RWPE2 (cell line): ENCODE results near the gene MCC.

Source experiments
- ATAC-seq: fragments of 200-7000 bp; cut with Tn5 transposase; 3 replicates; pipeline ENCODE4 v1.9.1; 2021; ENCODE audit warnings: low read depth
- DNase-seq: peaks from one replicate; pipeline ENCODE4 v3.0.0-alpha.2; 2020; ENCODE audit warnings: low spot score
- H3K27ac ChIP-seq: fragments of 450-650 bp; 2 replicates; pipeline ENCODE4 v1.5.1; 2017; ENCODE audit warnings: mild to moderate bottlenecking; ENCODE audit not compliant: poor library complexity, severe bottlenecking
- H3K27me3 ChIP-seq: fragments of 250-450 bp; sonication (Bioruptor Pico); 2 replicates; pipeline ENCODE4 v1.5.1; 2021; ENCODE audit warnings: mild to moderate bottlenecking, moderate library complexity; ENCODE audit not compliant: insufficient read depth, poor library complexity, severe bottlenecking
- H3K36me3 ChIP-seq: fragments of 250-450 bp; sonication (Bioruptor Pico); 2 replicates; pipeline ENCODE4 v1.5.1; 2020; ENCODE audit warnings: low read depth, mild to moderate bottlenecking, moderate library complexity
- H3K4me1 ChIP-seq: fragments of 250-450 bp; sonication (Bioruptor Pico); 2 replicates; pipeline ENCODE4 v1.5.1; 2021; ENCODE audit warnings: mild to moderate bottlenecking, moderate library complexity; ENCODE audit not compliant: insufficient read depth, poor library complexity, severe bottlenecking
- H3K4me3 ChIP-seq: fragments of 250-450 bp; sonication (Bioruptor Pico); 2 replicates; pipeline ENCODE4 v1.5.1; 2021; ENCODE audit warnings: mild to moderate bottlenecking, moderate library complexity; ENCODE audit not compliant: severe bottlenecking
- H3K9me3 ChIP-seq: fragments of 250-450 bp; sonication (Bioruptor Pico); 2 replicates; pipeline ENCODE4 v1.5.1; 2021; ENCODE audit warnings: mild to moderate bottlenecking, moderate library complexity; ENCODE audit not compliant: severe bottlenecking
- TF ChIP-seq, protein P1 (sequence below): fragments of 450-650 bp; IDR thresholded peaks from one replicate; pipeline ENCODE4 v1.5.1; 2017; ENCODE audit warnings: mild to moderate bottlenecking, moderate library complexity; ENCODE audit not compliant: poor library complexity, severe bottlenecking

The MCC gene

DNA sequence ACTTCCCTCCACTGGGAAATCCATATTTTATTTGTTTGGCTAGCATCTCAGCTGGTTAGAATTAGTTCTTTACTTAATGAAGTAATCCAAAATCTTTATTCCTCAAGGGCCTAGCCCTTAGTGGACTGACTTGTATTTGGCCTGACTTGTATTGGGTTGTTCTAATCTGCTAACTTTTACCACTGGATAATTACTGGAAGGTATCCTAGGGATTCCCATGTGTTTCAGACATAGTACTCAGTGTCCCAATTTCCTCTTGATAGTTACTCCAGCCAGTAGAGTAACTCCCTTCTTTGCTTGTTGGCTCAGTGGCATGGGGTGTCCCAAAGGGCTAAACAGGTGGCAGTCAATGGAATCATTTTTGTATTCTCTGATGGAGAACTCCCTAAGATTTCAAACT is 355.7 kb downstream of the MCC start:
- H3K27ac ChIP-seq: no peak overlapping the region
- H3K36me3 ChIP-seq: no peaks in the 10 kb centered on the region
- TF ChIP-seq, protein P1, sequence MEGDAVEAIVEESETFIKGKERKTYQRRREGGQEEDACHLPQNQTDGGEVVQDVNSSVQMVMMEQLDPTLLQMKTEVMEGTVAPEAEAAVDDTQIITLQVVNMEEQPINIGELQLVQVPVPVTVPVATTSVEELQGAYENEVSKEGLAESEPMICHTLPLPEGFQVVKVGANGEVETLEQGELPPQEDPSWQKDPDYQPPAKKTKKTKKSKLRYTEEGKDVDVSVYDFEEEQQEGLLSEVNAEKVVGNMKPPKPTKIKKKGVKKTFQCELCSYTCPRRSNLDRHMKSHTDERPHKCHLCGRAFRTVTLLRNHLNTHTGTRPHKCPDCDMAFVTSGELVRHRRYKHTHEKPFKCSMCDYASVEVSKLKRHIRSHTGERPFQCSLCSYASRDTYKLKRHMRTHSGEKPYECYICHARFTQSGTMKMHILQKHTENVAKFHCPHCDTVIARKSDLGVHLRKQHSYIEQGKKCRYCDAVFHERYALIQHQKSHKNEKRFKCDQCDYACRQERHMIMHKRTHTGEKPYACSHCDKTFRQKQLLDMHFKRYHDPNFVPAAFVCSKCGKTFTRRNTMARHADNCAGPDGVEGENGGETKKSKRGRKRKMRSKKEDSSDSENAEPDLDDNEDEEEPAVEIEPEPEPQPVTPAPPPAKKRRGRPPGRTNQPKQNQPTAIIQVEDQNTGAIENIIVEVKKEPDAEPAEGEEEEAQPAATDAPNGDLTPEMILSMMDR: no peak
- H3K27me3 ChIP-seq: no peaks in the 10 kb centered on the region
- H3K9me3 ChIP-seq: no peaks in the 10 kb centered on the region
- DNase-seq (no peak), ATAC-seq (no peak)
- no peaks in the 10 kb centered on the region for H3K4me1 ChIP-seq
- H3K4me3 ChIP-seq: no peak overlapping the region

DNA sequence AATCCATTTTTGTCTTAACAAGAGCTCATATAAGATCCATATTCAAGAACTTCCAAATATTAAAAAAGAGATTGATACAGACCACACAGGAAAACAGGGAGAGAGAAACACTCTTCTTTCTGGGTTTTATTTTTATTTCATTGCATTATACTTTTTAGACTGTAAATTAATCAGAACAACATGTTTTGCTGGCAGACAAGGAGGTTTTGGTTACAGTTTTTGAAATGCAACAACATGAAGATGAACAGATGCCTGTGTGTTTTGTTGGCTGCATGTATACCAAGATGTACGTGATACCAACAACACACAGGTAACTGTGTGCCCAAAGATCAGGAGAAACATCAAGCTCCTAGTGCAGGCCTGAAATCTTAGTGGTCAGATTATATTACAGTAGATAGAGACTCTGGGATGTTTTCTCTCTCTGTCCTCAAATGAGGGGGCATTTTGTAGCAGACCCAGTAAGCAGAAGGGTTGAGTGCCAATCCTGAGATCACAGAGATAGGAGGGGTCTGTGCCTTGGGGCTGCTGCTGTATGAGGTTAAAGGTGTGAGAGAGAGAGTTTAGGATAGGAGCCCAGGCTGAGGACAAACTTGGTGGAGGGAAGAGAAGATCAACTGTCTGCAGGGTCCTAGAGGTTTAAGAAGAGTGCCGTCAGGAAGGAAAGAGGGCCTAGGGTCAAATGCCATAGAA is 359.5 kb downstream of the MCC start:
- H3K36me3 ChIP-seq: no peaks in the 10 kb centered on the region
- ATAC-seq (no peak), DNase-seq (no peak)
- no peaks in the 10 kb centered on the region for H3K9me3 ChIP-seq
- no peaks in the 10 kb centered on the region for H3K4me1 ChIP-seq
- H3K4me3 ChIP-seq: no peak overlapping the region
- no peak overlapping the region for H3K27ac ChIP-seq
- H3K27me3 ChIP-seq: no peaks in the 10 kb centered on the region
- TF ChIP-seq, protein P1: no peak

DNA sequence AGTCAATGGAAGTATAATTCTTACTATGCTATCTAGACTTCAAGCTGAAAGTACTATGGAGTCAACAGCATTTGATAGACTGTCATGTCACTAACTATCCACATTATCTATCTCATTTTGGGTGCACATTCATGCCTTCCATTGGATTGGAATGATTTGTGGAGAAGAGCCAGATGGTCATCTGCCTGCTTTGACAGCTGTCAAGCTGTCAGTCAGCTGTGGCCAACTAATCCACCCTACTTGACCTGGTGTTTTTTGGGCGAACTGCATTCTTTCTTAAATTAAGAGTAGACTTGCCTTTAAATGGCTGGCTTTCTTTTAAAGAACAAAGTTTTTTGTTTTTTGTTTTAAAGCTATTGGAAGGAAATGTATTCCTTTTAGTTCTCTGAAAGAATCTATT is 360.2 kb downstream of the MCC start:
- no peaks in the 10 kb centered on the region for H3K9me3 ChIP-seq
- H3K4me3 ChIP-seq: no peak overlapping the region
- ATAC-seq (no peak), DNase-seq (no peak)
- H3K27ac ChIP-seq: no peak overlapping the region
- no peaks in the 10 kb centered on the region for H3K4me1 ChIP-seq
- H3K27me3 ChIP-seq: no peaks in the 10 kb centered on the region
- TF ChIP-seq, protein P1: no peak
- no peaks in the 10 kb centered on the region for H3K36me3 ChIP-seq

DNA sequence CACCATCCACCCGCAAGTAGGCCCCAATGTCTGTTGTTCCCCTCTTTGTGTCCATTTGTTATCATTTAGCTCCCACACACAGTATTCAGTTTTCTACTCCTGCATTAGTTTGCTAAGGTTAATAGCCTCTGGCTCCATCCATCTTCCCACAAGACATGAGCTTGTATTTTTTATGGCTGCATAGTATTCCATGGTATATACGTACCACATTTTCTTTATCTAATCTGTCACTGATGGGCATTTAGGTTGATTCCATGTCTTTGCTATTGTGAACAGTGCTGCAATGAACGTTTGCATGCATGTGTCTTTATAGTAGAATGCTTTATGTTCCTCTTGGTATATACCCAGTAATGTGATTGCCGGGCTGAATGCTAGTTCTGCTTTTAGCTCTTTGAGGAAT is 361.2 kb downstream of the MCC start:
- ATAC-seq: no peak
- no peaks in the 10 kb centered on the region for H3K36me3 ChIP-seq

DNA sequence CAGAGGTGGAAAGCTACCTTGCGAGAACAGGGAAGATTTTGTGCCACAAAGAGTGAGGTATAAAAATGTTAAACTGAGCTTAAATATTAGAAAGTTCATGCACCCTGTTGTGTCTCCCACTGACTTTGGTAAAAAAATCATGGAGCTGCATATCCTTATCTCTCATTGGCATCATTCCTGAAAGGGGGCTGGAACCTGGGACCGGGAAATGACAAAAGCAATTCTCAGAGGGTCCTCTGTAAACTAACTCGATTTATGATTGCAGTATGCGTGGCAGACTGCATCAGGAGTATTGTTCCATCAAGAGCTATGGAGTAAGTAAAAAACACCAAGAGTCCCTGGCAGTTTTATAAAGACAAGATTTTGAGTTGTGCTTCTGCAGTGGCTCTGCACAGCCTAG is 362.9 kb downstream of the MCC start:
- Histone ChIP-seq H3K4me3 (no peak overlapping the region), H3K27ac (no peak overlapping the region), H3K27me3 (no peaks in the 10 kb centered on the region), H3K36me3 (no peaks in the 10 kb centered on the region), H3K9me3 (no peaks in the 10 kb centered on the region), H3K4me1 (peaks cover 17% of the 10 kb centered on the region)
- no peak for ATAC-seq
- no peak for DNase-seq
- TF ChIP-seq, protein P1: no peak

More for the DNA sequence above, 361.2 kb downstream of the MCC start:
- TF ChIP-seq, protein P1: no peak
- H3K4me3 ChIP-seq: no peak overlapping the region
- no peaks in the 10 kb centered on the region for H3K9me3 ChIP-seq
- no peak for DNase-seq
- no peak overlapping the region for H3K27ac ChIP-seq
- H3K4me1 ChIP-seq: peaks cover 10% of the 10 kb centered on the region
- H3K27me3 ChIP-seq: no peaks in the 10 kb centered on the region
